ENCODE results near the gene PTPRD. TPM values are rescaled to one million over a fixed set of nuclear protein-coding genes. Genes with fewer than 3 reads are reported as not detected.

PTPRD gene
- total RNA-seq, 1 experiment from 2014 or later, result not detected

DNA sequence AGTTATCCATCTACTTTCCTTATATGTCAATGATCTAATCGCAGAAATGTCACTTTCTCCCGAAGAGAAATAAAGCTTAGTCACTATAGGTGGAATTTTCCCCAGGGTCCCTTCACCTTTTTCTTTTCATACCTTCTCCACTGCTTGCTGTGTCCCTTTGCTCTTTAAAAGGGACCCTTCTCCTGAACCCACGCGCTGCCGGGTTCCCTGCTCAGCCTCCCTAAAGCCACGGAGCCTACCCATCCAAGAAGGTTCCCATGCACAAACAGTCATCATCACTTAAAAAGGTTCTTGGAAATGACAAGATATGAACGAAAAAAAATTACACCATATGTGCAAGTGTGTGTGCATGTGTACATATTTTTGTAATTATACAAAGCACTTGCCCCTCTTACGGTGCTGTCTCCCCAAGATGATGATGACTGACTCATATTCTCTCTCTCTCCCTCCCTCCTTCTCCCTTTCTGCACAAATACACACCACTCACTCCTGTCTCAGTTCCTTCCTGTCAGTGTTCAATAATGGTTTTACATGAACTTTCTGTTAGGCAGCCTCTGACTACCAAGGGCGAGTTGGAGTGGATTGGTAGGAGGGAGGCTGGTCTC lies 1.5 kb upstream of the PTPRD start:
- TF ChIP-seq, protein P1, sequence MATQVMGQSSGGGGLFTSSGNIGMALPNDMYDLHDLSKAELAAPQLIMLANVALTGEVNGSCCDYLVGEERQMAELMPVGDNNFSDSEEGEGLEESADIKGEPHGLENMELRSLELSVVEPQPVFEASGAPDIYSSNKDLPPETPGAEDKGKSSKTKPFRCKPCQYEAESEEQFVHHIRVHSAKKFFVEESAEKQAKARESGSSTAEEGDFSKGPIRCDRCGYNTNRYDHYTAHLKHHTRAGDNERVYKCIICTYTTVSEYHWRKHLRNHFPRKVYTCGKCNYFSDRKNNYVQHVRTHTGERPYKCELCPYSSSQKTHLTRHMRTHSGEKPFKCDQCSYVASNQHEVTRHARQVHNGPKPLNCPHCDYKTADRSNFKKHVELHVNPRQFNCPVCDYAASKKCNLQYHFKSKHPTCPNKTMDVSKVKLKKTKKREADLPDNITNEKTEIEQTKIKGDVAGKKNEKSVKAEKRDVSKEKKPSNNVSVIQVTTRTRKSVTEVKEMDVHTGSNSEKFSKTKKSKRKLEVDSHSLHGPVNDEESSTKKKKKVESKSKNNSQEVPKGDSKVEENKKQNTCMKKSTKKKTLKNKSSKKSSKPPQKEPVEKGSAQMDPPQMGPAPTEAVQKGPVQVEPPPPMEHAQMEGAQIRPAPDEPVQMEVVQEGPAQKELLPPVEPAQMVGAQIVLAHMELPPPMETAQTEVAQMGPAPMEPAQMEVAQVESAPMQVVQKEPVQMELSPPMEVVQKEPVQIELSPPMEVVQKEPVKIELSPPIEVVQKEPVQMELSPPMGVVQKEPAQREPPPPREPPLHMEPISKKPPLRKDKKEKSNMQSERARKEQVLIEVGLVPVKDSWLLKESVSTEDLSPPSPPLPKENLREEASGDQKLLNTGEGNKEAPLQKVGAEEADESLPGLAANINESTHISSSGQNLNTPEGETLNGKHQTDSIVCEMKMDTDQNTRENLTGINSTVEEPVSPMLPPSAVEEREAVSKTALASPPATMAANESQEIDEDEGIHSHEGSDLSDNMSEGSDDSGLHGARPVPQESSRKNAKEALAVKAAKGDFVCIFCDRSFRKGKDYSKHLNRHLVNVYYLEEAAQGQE (IDR thresholded peaks at IDR 0.05; ENCODE audit: insufficient read depth in 1 of 2, low read depth in 2 of 2, low read length in 1 of 2), result no peak
- no peaks in the 10 kb centered on the region for H3K27me3 ChIP-seq (ENCODE audit: control insufficient read depth, insufficient read depth, low read length)
- no peaks in the 10 kb centered on the region for H3K9me3 ChIP-seq (ENCODE audit: control insufficient read depth, insufficient read depth, low read depth, low read length)
- CTCF ChIA-PET, result no interaction called here
- no peak for ATAC-seq
- in situ Hi-C loops (cut with HindIII; ENCODE audit: low pct_unique_long_range_greater_than_20kb, low sequenced_read_pairs), result no loop called here
- intact Hi-C loops (cut with micrococcal nuclease; ENCODE audit: unreplicated experiment), result no loop called here
- H3K4me3 ChIP-seq (ENCODE audit: low read depth in 2 of 2, low read length in 2 of 2), result no peak overlapping the region
- no peaks in the 10 kb centered on the region for H3K36me3 ChIP-seq (ENCODE audit: control insufficient read depth, insufficient read depth, low read length)
- no peak overlapping the region for H3K27ac ChIP-seq (ENCODE audit: low read length)
- no TSS peak for BruUV-seq (replicated peaks)
- POLR2A ChIA-PET, result no interaction called here
- H3K4me1 ChIP-seq (ENCODE audit: control insufficient read depth, insufficient read depth, low read length), result no peaks in the 10 kb centered on the region
- DNase-seq (ENCODE audit: low read depth, low spot score), result no peak

DNA sequence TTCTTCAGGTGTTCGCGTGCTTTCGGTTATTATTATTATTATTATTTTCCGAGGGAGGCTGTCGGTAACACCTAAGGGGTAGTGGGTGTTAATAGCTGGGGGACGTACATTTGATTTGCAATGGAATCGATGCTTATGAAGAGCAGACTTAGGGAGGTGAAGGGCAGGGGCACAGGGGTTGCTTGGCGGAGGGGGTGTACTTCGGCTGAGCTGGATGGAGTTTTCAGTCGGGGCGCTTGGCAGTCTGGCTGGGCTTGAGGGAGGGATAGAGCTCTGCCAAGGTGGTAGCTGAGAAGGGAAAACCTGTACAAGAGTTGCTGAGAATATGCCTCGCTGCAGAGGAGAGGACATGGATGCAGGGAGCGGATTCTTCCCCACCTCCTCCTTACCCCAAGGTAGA lies 617 bp upstream of the PTPRD start:
- Histone ChIP-seq H3K36me3 (ENCODE audit: control insufficient read depth, insufficient read depth, low read length) (no peaks in the 10 kb centered on the region), H3K9me3 (ENCODE audit: control insufficient read depth, insufficient read depth, low read depth, low read length) (no peaks in the 10 kb centered on the region), H3K4me1 (ENCODE audit: control insufficient read depth, insufficient read depth, low read length) (no peaks in the 10 kb centered on the region), H3K27ac (ENCODE audit: low read length) (no peak overlapping the region), H3K27me3 (ENCODE audit: control insufficient read depth, insufficient read depth, low read length) (no peaks in the 10 kb centered on the region), H3K4me3 (ENCODE audit: low read depth in 2 of 2, low read length in 2 of 2) (0 out of 4 replicates have a peak overlapping the region, but pooled peaks of 1 of the 2 experiments have one; percentile 27)
- DNase-seq (ENCODE audit: low read depth, low spot score), result no peak
- BruUV-seq (replicated peaks), result no TSS peak
- no peak for ATAC-seq
- intact Hi-C loops (cut with micrococcal nuclease; ENCODE audit: unreplicated experiment) (no loop called here), in situ Hi-C loops (cut with HindIII; ENCODE audit: low pct_unique_long_range_greater_than_20kb, low sequenced_read_pairs) (no loop called here)
- ChIA-PET CTCF (no interaction called here), POLR2A (no interaction called here)
- TF ChIP-seq POLR2AphosphoS5 (IDR thresholded peaks at IDR 0.05; ENCODE audit: low read depth, low read length) (no peak), TCF7L2 (IDR thresholded peaks at IDR 0.05; ENCODE audit: low read depth, low read length) (no peak)
- TF ChIP-seq, protein P1 (IDR thresholded peaks at IDR 0.05; ENCODE audit: insufficient read depth in 1 of 2, low read depth in 2 of 2, low read length in 1 of 2), result no peak
- TF ChIP-seq, protein P2, sequence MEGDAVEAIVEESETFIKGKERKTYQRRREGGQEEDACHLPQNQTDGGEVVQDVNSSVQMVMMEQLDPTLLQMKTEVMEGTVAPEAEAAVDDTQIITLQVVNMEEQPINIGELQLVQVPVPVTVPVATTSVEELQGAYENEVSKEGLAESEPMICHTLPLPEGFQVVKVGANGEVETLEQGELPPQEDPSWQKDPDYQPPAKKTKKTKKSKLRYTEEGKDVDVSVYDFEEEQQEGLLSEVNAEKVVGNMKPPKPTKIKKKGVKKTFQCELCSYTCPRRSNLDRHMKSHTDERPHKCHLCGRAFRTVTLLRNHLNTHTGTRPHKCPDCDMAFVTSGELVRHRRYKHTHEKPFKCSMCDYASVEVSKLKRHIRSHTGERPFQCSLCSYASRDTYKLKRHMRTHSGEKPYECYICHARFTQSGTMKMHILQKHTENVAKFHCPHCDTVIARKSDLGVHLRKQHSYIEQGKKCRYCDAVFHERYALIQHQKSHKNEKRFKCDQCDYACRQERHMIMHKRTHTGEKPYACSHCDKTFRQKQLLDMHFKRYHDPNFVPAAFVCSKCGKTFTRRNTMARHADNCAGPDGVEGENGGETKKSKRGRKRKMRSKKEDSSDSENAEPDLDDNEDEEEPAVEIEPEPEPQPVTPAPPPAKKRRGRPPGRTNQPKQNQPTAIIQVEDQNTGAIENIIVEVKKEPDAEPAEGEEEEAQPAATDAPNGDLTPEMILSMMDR (IDR thresholded peaks at IDR 0.05), result no peak
